ENCODE measurements around the gene DNAJC5G. TPM values are rescaled to one million over a fixed set of nuclear protein-coding genes. Genes with fewer than 3 reads are reported as not detected.

The DNAJC5G gene
- total RNA-seq, 1 experiment from 2014 or later: 0.37 TPM

DNA sequence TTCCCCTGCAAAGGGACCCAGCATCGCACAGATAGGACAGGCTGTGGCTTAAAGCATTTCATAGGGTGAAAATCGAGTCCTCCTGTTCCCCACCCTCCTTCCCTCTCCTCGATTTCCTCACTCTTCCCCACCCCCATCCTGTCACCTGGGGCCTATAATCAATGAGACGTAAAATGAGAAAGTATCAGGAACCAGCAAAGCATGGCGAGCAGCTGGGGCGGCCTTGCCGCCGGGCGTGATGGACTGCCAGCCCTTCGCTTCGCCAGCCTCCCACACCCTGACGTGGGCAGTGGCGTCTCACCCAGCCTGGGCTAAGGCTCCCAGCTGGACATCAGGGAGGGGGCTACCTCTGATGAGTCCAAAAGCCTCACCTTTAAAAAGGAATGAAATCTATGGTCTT is 23.5 kb upstream of the DNAJC5G start:
- H2BK15ac ChIP-seq (ENCODE audit: low read depth, low read length): no peak overlapping the region
- no peaks in the 10 kb centered on the region for H3K36me3 Mint-ChIP-seq (ENCODE audit: insufficient read depth in 1 of 3, low read depth in 3 of 3)
- no peak overlapping the region for H3K27ac Mint-ChIP-seq
- WGBS (ENCODE audit: extremely low coverage, insufficient read length, low lambda C conversion rate): no CpG with 5 or more reads among the region's 13 CpGs
- no peak overlapping the region for H2BK5ac ChIP-seq (ENCODE audit: insufficient read length, low read length)
- H2AFZ ChIP-seq (ENCODE audit: low read length): no peak overlapping the region
- no peaks in the 10 kb centered on the region for H3K27me3 ChIP-seq (ENCODE audit: insufficient read depth, low read length)
- H3K79me1 ChIP-seq (ENCODE audit: insufficient read depth, low read depth, low read length, poor library complexity, severe bottlenecking): no peaks in the 10 kb centered on the region
- H3K56ac ChIP-seq (ENCODE audit: insufficient read length, low read depth, low read length): no peak overlapping the region
- peaks cover 49% of the 10 kb centered on the region for H3K27me3 Mint-ChIP-seq (ENCODE audit: low read depth)
- H3K27ac ChIP-seq (ENCODE audit: insufficient read length, low read depth, low read length): no peak overlapping the region
- no peak overlapping the region for H3K23ac ChIP-seq (ENCODE audit: insufficient read length, low read depth, low read length)
- H3K4ac ChIP-seq (ENCODE audit: low read depth, low read length): no peak overlapping the region
- H3K4me1 ChIP-seq (ENCODE audit: insufficient read depth, low read length): no peaks in the 10 kb centered on the region
- H4K91ac ChIP-seq (ENCODE audit: insufficient read length, low read depth, low read length): no peak overlapping the region
- no peak overlapping the region for H4K5ac ChIP-seq (ENCODE audit: insufficient read length, low read depth, low read length)
- no peak overlapping the region for H2BK120ac ChIP-seq (ENCODE audit: low read depth, low read length, poor library complexity, severe bottlenecking)
- no peak overlapping the region for H3K4me3 Mint-ChIP-seq
- no peak overlapping the region for H2BK20ac ChIP-seq (ENCODE audit: low read depth, low read length, poor library complexity, severe bottlenecking)
- no peak overlapping the region for H3K4me2 ChIP-seq (ENCODE audit: insufficient read depth, insufficient read length, low read length)
- H3K18ac ChIP-seq (ENCODE audit: insufficient read length, low read depth, low read length): no peak overlapping the region
- H3K9me3 Mint-ChIP-seq: no peaks in the 10 kb centered on the region
- H3T11ph ChIP-seq (ENCODE audit: low read length): no peak overlapping the region
- no peak overlapping the region for H2BK12ac ChIP-seq (ENCODE audit: insufficient read length, low read depth, low read length)
- H3K14ac ChIP-seq (ENCODE audit: insufficient read depth, low read length): no peak overlapping the region
- H3K9ac ChIP-seq (ENCODE audit: extremely low read depth, insufficient read length, low read length): no peak overlapping the region
- no peaks in the 10 kb centered on the region for H3K79me2 ChIP-seq (ENCODE audit: insufficient read depth, low read length)
- no peaks in the 10 kb centered on the region for H3K23me2 ChIP-seq (ENCODE audit: insufficient read length, low read depth, low read length, poor library complexity, severe bottlenecking)
- H2AK5ac ChIP-seq (ENCODE audit: insufficient read length, low read length): no peak overlapping the region
- no peaks in the 10 kb centered on the region for H4K20me1 ChIP-seq (ENCODE audit: control insufficient read depth, insufficient read depth, insufficient read length)
- no peak for DNase-seq
- peaks cover 13 to 18% of the 10 kb centered on the region in 2 experiments for H3K4me1 Mint-ChIP-seq
- no peaks in the 10 kb centered on the region for H3K9me3 ChIP-seq (ENCODE audit: control insufficient read depth, low read depth, low read length)
- no peak overlapping the region for H4K8ac ChIP-seq (replicated peaks; ENCODE audit: insufficient read length, low read depth, low read length)
- TF ChIP-seq, protein P1, sequence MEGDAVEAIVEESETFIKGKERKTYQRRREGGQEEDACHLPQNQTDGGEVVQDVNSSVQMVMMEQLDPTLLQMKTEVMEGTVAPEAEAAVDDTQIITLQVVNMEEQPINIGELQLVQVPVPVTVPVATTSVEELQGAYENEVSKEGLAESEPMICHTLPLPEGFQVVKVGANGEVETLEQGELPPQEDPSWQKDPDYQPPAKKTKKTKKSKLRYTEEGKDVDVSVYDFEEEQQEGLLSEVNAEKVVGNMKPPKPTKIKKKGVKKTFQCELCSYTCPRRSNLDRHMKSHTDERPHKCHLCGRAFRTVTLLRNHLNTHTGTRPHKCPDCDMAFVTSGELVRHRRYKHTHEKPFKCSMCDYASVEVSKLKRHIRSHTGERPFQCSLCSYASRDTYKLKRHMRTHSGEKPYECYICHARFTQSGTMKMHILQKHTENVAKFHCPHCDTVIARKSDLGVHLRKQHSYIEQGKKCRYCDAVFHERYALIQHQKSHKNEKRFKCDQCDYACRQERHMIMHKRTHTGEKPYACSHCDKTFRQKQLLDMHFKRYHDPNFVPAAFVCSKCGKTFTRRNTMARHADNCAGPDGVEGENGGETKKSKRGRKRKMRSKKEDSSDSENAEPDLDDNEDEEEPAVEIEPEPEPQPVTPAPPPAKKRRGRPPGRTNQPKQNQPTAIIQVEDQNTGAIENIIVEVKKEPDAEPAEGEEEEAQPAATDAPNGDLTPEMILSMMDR (conservative IDR thresholded peaks at IDR 0.05): no peak
